ENCODE measurements around the gene HNRNPD.
"Not testable (repeated sequence)": the region's sequence is repeated elsewhere in the genome, so short reads cannot be mapped to it uniquely, and the experiment has no call there.

Gene HNRNPD

DNA sequence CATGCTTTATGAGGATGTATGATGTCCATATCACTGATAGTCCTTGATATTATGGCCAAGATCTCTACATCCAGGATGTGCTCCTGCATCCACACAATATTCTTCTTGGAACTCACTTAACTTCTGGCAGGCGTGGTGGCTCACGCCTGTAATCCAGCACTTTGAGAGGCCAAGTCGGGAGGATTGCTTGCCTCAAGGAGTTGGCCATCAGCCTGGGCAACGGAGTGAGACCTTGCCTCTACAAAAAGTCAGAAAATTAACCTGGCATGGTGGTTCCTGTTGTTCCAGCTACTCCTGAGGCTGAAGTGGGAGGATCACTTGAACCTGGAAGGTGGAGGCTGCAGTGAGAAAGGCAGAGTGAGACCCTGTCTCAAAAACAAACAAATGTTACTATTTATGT, 2.3 kb upstream of the HNRNPD start:
- DNase-seq (ENCODE audit: insufficient read length, low spot score): no peak
- FAIRE-seq: no peak

DNA sequence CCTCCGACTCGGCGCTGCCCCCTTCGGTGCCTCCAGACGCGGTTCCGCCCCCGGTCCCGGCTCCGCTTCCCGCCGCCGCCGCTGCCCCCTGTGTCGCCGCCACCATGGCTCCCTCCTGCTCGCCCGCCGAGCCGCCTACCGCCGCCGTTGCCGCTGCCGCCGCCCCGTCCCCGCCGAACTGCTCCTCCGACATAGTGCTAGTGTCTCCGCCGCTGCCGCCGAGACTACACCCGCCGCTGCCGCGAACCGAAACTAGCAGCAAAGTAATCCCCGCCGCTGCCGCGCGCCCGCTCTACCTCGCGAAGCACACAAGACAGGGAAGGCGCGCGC, 340 bp downstream of the HNRNPD start:
- no peak for FAIRE-seq
- no peak for DNase-seq (ENCODE audit: insufficient read length, low spot score)

DNA sequence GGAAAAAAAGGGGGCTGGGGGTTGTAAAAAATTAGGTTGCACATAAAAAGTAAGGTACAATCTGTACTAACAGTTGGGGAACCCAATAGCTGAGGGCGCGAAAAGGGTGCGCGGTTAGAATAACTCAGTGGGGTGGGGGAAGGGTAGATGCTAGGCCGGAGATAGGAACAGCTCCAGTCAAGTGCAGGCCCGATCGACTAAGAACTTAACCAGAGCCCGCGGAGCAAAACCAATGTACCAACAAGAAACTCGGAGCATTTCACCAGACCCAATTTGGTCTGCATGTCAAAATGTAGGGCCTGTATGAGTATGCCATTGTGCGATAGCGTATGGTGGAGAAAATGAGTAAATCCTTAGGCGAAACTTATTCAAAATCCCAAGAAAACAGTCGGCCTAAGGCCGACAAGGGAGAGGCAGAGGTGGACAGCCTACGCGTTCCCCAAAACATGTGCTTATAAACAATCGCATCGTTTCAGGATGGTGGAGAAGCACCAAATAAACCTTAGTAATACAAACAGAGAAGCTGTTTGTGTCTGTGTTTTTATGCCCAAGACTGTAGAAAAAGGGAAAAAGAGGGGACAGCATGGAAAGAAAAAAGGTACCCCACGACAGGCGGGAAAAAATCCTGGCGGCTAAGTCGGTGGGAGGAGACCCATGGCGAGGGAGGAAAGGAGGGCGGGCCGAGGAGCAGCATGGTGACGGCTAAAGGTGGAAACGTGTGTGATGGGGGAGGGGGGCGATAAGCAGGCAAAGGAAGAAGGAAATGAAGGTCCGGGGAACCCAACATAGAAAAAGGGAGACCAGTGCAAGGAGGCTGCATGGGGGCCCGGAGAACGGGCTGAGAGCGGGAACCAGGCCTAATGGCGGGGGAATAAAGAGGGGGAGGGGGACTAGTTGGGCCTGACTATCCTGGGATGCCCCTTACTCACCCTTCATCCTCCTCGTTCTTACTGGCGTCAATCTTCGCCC, 990 bp downstream of the HNRNPD start:
- peak; percentile 94 for FAIRE-seq
- peak; percentile 16 for DNase-seq (ENCODE audit: insufficient read length, low spot score)

DNA sequence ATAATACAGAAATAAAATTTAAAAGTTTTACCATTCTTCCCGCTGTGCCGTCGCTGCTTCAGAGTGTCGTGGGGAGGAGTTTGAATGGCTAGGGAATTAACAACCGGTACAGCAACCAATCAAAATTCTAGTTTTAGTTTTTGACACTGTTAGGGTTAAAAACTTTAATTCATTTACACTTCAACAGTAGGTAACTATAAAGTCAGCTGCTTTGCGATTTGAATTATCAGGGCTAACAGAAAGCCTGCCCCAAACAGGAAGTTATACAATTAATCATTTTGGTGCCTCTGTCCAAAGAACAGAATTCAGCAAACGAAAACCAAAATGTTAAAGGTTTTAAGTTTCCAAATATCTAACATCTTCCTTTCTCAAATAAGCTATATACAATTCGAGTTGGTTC, 2.3 kb downstream of the HNRNPD start:
- peak; percentile 77 for FAIRE-seq
- no peak for DNase-seq (ENCODE audit: insufficient read length, low spot score)

DNA sequence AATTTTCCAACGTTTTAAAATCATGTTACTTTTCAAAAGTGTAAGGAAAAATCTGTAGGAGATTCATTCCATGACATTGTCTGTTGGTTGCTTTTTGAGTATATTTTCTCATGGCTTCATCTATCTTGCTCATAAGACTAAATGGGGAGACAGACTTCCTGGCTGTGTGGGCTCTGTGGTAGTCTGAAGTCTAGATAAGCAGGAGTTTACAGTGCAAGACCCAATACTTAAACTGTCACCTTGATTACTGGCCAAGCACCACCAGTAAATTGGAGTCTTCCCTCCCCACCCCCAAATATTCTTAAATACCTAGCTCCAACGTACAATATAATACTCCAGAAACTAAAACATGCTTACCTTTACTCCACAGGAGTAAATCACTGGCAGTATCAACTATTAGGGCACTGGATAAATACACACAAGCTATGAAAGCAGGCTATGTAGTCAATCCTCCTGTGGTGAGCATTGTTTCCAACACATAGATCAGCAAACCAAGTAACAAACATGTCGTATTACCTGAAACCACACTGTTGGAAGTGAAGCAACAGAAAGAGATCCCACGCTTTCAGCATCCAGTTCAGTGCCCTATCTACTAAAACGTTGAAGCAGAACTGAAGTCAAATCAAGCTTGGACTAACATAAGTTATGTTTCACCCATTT, 6.2 kb downstream of the HNRNPD start:
- peak; percentile 76 for FAIRE-seq
- DNase-seq (ENCODE audit: insufficient read length, low spot score): no peak

DNA sequence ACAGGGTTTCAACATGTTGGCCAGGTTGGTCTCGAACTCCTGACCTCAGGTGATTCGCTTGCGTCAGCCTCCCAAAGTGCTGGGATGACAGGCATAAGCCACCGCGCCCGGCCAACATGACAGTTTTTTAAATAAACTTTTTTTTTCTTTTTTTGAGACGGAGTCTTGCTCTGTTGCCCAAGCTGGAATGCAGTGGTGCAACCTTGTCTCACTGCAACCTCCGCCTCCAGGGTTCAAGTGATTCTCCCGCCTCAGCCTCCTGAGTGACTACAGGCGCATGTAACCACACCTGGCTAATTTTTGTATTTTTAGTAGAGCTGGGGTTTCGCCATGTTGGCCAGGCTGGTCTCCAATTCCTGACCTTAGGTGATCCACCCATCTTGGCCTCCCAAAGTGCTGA, 7.4 kb downstream of the HNRNPD start:
- FAIRE-seq: not testable (repeated sequence)

DNA sequence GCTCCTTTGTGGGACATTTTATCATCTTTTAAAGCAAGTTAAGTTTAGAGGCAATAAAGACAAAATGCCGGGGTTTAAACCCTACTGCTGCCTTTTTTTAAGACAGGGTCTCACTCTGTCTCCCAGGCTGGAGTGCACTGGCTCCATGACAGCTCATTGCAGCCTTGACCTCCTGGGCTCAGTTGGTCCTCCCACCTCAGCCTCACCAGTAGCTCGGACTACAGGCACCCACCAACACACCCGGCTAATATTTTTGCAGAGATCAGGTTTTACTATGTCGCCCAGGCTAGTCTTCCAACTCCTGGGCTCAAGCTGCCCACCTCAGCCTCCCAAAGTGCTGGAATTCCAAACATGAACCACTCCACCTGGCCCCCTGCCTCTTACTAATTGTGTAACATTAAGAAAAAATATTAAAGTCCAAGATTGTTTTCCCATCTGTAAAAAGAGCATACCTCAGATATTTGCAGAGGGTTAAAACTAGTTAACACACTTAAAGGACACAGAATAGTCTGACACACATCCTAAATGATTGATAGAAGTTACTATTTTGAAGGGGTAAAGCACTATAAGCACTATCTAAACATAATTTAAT, 9.8 kb downstream of the HNRNPD start:
- FAIRE-seq (peak; percentile 28), DNase-seq (ENCODE audit: insufficient read length, low spot score) (no peak)

More for the DNA sequence above, 7.4 kb downstream of the HNRNPD start:
- not testable (repeated sequence) for DNase-seq (ENCODE audit: insufficient read length, low spot score)

DNA sequence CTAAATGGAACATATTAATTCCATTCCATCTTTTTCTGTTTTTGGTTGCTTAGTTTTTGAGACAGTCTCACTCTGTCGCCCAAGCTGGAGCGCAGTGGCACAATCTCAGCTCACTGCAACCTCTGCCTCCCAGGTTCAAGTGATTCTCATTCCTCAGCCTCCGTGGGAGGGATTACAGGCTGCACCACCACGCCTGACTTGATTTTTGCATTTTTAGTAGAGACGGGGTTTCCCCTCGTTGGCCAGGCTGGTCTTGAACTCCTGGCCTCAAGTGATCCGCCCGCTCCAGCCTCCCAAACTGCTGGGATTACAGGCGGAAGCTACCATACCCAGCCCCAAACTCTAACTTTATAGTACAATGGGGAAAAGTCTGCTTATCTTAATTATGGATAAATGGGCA, 11.2 kb downstream of the HNRNPD start:
- DNase-seq (ENCODE audit: insufficient read length, low spot score) (no peak), FAIRE-seq (peak; percentile 33)

DNA sequence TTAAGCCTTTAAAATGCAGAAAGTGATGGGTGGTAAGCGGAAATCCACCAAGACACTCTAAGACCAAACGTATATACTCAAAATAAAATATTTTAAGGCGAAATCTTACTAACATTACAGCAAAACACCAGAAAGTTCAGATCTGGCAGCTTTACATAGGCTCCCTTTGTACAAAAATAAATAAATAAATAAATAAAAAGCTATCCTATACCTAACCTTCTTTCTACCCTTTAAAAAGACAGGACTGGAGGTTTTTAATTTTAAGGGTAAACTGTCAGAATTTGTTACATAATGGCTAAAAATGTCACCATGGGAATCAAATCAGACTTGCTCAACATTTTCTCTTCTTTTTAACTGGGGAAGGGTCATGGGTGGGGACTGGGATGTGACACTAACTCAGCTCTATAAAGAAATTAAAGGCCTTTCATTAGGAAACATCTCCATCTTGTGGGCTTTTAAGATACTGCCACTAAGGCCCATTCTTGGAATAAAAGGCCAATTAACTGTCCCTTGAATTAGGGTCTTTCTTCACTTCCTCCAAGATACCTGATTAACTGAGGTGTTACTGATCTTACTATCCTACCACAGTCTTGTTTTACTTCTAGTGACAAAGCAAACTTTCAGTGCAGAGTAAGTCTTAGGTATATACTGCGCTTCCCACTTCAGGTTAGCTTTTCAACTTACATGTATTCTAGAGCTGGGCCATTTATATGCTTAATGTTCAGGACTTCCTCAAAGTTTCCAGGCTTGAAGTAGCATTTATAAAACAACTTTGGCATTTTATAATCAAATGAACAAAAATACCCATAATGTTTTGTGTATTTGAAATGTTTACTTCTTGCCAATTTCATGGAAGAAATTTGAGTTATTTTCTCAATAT, 13.3 kb downstream of the HNRNPD start:
- FAIRE-seq (peak; percentile 90), DNase-seq (ENCODE audit: insufficient read length, low spot score) (no peak)

DNA sequence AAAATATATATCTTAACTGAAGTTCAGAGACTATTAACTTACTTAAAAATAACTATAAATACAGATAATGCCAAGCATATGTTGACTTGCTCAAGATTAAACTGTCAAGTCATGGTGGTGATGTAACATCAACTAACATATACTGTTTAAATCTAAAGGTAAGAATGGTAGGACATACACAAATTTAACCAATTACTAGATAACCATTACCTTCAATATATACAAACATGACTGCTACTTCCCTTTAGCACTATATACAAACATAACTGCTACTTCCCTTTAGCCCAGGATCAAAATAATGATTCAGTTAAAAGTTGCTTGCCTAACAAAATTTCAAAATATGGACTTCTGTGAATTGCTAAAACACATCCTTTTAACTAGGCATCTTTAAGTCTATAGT, 14.9 kb downstream of the HNRNPD start:
- DNase-seq (ENCODE audit: insufficient read length, low spot score): no peak
- peak; percentile 53 for FAIRE-seq

DNA sequence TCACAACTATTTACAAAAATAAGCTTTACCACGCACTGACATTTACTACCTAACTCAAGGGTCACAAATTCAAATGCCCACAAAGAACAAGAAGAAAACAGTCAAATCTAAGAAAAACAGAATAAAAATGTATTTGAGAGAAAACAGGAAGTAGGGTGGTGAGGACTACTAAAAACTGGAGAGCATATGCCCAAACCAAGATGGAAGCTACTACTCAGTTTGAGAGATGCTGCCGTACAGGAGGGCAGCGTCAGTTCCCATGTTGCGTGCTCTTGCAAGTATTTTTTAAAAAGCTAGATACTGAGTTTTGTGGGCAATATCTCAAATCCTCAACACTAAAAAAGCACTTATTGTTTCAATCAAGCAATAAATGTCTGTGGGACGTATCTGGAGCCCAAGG, 16.2 kb downstream of the HNRNPD start:
- FAIRE-seq (no peak), DNase-seq (ENCODE audit: insufficient read length, low spot score) (no peak)

DNA sequence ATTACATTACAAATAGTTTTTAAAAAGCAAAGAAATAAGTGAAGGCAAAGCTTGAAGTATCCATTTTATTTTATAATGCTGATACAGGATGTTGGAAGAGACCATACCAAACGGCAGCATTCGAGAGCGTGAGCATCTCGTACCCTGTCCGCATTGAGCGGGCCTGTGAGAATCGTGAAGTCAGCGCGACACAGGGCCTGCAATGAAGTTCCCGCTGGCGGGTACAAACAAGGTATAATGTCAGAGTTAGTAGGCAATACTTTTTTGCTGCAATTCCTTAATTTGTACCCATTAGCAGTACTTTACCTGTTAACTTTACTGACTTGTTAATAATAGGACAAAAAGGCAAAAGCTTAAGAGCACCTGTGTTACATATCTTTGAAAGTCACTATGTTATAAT, 19.0 kb downstream of the HNRNPD start:
- FAIRE-seq (no peak), DNase-seq (ENCODE audit: insufficient read length, low spot score) (no peak)

DNA sequence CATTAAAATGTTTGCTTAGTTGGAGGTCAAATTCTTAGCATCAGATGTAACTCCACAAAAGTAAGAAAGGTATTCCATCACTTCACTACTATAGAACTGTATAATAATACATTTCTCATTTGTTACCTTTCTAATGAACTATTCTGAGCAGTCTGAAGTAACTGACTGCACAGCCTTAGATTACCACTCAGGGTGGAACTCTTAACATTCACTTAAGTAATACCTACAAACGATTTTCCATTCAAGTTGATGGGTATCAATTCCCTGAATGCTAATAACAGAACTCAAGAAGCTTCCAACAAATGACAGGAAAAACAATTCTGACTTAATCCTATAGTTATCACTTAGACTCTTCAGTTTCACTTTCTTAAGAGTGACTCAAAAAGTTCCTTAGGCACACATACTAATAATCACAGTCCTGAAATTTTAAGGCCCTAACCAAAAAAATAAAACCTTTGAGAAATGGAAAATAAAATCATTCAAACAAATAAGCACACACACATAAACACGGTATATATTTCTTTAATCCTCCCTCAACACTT, 20.9 kb downstream of the HNRNPD start:
- FAIRE-seq (peak; percentile 54), DNase-seq (ENCODE audit: insufficient read length, low spot score) (no peak)

DNA sequence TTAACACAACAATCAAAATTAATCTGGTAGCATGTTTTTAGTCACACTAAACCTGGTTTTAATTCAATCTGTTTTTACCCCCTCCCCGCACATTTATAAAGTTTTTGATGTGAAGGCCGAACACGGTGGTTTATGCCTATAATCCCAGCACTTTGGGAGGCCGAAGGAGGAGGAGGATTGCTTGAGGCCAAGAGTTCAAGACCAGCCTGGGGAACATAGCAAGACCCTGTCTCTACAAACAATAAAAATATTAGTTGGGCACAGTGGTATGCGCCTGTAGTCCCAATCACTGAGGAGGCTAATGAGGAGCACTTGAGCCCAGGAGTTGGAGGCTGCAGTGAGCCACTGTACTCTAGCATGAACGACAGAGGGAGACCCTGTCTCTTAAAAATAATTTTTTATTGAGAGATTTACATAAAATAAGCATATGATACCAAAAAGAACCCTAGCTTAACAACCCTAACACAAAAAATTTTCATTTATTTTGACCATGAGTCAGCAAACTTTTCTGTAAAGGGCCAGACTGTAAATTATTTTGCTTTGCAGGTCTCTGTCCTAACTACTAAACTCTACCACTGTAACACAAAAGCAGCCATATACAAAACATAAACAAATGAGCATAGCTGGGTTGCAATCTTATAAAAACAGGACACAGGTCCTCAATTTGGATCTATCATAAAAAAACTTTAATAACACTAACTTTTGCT, 21.5 kb downstream of the HNRNPD start:
- no peak for FAIRE-seq

DNA sequence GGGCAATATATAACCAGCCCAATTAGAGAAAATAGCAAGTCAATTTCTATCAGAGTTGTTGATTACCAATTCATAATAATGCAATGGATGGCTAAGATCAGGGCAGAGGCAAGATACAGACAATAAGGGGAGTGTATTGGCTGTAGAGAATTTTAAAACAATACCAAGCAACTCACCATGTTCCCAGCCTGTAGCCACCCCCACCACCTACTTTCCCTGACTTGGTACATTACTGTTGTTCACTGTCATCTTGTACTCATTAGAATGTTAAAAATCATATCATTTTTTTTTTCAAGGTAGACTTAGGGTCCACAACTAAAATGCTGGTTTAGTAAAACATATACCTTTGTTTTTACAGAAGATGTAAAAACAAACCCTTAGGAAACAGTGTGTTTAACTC, 27.7 kb downstream of the HNRNPD start:
- FAIRE-seq (no peak), DNase-seq (ENCODE audit: insufficient read length, low spot score) (no peak)

More for the DNA sequence above, 21.5 kb downstream of the HNRNPD start:
- no peak for DNase-seq (ENCODE audit: insufficient read length, low spot score)

DNA sequence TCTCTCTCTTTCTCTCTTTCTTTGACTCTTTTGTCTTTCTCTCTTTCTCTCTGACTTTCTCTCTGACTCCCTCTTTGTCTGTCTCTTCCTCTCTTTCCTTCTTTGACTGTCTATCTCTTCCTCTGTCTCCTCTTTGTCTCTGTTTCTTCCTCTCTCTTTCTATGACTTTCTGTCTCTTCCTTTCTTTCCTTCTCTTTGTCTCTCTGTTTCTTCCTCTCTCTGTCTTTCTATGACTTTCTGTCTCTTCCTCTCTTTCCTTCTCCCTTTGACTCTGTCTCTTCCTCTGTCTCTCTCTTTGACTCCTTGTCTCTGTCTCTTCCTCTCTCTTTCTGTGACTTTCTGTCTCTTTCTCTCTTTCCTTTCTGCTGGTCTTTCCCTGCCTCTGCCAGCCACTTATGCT, 38.7 kb downstream of the HNRNPD start:
- DNase-seq (ENCODE audit: insufficient read length, low spot score) (no peak), FAIRE-seq (no peak)

DNA sequence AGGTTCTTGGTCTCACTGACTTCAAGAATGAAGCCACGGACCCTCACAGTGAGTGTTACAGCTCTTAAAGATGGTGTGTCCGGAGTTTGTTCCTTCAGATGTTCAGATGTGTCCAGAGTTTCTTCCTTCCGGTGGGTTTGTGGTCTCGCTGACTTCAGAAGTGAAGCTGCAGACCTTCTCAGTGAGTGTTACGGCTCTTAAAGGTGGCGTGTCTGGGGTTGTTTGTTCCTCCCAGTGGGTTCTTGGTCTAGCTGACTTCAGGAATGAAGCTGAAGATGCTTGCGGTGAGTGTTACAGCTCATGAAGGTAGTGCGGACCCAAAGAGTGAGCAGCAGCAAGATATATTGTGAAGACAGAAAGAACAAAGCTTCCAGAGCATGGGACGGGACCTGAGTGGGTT, 40.1 kb downstream of the HNRNPD start:
- DNase-seq (ENCODE audit: insufficient read length, low spot score); FAIRE-seq: not testable (repeated sequence)

DNA sequence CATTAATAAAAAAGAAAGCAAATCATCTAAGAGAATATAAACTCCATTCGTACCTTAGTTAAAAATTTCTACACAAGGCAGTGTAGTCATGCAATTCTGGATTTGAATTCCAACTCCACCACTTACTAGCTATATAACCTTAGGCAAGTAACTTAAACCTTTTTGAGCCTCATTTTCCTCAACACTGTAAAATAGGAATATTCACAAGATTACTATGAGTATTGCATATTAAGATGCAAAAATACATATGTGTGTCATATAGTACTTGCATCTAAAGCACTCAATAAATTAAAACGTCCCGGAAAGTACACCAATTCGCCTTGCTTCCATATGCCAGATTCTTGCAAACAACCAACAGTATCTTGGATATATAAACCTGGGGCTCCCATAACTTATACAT, 42.0 kb downstream of the HNRNPD start:
- no peak for FAIRE-seq
- DNase-seq (ENCODE audit: insufficient read length, low spot score): no peak

DNA sequence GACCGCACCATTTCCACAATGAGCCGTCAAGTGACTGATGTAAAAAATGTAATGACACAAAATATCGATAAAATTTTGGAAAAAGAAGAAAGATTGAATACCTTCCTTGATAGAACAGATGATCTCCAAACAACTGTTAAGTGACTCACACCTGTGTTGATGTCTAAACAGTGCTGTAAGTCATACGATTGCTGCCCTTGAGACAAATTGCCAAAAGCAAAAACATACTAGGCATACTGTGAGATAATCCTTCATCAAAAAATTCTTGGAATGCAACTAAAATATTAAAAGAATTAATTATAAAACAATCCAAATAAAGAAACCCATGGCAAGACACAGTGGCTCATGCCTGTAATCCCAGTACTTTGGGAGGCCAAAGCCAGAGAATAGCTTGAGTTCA, 53.4 kb downstream of the HNRNPD start:
- DNase-seq (ENCODE audit: insufficient read length, low spot score) (no peak), FAIRE-seq (no peak)

DNA sequence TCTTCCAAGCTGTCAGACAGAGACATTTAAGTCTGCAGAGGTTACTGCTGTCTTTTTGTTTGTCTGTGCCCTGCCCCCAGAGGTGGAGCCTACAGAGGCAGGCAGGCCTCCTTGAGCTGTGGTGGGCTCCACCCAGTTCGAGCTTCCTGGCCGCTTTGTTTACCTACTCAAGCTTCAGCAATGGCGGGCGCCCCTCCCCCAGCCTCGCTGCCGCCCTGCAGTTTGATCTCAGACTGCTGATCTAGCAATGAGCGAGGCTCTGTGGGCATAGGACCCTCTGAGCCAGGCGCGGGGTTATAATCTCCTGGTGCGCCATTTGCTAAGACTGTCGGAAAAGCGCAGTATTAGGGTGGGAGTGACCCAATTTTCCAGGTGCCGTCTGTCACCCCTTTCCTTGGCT, 70.7 kb downstream of the HNRNPD start:
- FAIRE-seq: not testable (repeated sequence)

More for the DNA sequence above, 70.7 kb downstream of the HNRNPD start:
- DNase-seq (ENCODE audit: insufficient read length, low spot score): not testable (repeated sequence)
